SK-N-SH (cell line): ENCODE measurements around the gene AMPH. TPM values are rescaled to one million over a fixed set of nuclear protein-coding genes. Genes with fewer than 3 reads are reported as not detected.

Experiments
- CTCF ChIA-PET: fragments of 300-600, 350-600 bp; formaldehyde crosslinking; extraction: SDS; loops from one replicate; lab custom pipeline; 2021; lab: Yijun Ruan, JAX
- POLR2A ChIA-PET: fragments of 350-600 bp; sonication (Branson Sonifier 250); formaldehyde crosslinking; extraction: SDS; loops from one replicate; lab custom pipeline; 2020; ENCODE audit warnings: antibody characterized with exemption, inconsistent platforms; lab: Yijun Ruan, JAX
- DNase-seq: peaks from one replicate; pipeline ENCODE4 v3.0.0; 2012
- H2AFZ ChIP-seq: fragments of 200-600 bp; sonication (generic); 2 replicates; pipeline ENCODE4 v1.8.1; 2016; ENCODE audit warnings: antibody characterized with exemption, mild to moderate bottlenecking, low read depth
- H3F3A ChIP-seq: fragments of 200-600 bp; sonication (generic); replicated peaks from 2 replicates; pipeline ENCODE3; 2016; ENCODE audit warnings: antibody characterized with exemption, mild to moderate bottlenecking; ENCODE audit not compliant: insufficient read depth
- H3K27ac ChIP-seq, 2 experiments: fragments of 200-500 bp in 1 of 2; fragments of 200-600 bp in 1 of 2; sonication (Bioruptor generic) in 1 of 2; sonication (generic), shearing (Covaris generic) in 1 of 2; 2 replicates each; pipeline versions ENCODE4 v1.5.1 to v1.6.1; 2014 to 2016; ENCODE audit warnings: low read depth in 2 of 2, inconsistent platforms in 1 of 2, low read length in 1 of 2, mild to moderate bottlenecking in 1 of 2, mixed read lengths in 1 of 2
- H3K27me3 ChIP-seq: fragments of 200-600 bp; sonication (generic), shearing (Covaris generic); 2 replicates; pipeline ENCODE4 v1.6.1; 2016; ENCODE audit warnings: mixed run types; ENCODE audit not compliant: insufficient read depth
- H3K36me3 ChIP-seq, 2 experiments: fragments of 200-500 bp in 1 of 2; fragments of 200-600 bp in 1 of 2; sonication (Bioruptor generic) in 1 of 2; sonication (generic) in 1 of 2; replicated peaks in 1 of 2; 2 replicates each; pipeline versions ENCODE3 to v1.5.1; 2014 to 2016; ENCODE audit warnings: low read length in 1 of 2, mild to moderate bottlenecking in 1 of 2; ENCODE audit not compliant: insufficient read depth in 2 of 2, control insufficient read depth in 1 of 2
- H3K4me1 ChIP-seq, 2 experiments: fragments of 200-500 bp in 1 of 2; fragments of 200-600 bp in 1 of 2; sonication (Bioruptor generic) in 1 of 2; sonication (generic), shearing (Covaris generic) in 1 of 2; 2 replicates each; pipeline versions ENCODE4 v1.5.1 to v1.6.1; 2014 to 2016; ENCODE audit warnings: low read depth in 1 of 2, low read length in 1 of 2, mixed run types in 1 of 2; ENCODE audit not compliant: insufficient read depth in 2 of 2, control insufficient read depth in 1 of 2
- H3K4me2 ChIP-seq: fragments of 200-600 bp; sonication (generic), shearing (Covaris generic); 2 replicates; pipeline ENCODE4 v1.6.1; 2017; ENCODE audit warnings: mixed run types
- H3K4me3 ChIP-seq, 2 experiments: fragments of 200-500 bp in 1 of 2; fragments of 200-600 bp in 1 of 2; sonication (Bioruptor generic) in 1 of 2; sonication (generic), shearing (Covaris generic) in 1 of 2; 2 replicates each; pipeline versions ENCODE4 v1.5.1 to v1.8.1; 2014 to 2016; ENCODE audit warnings: low read depth in 2 of 2, inconsistent platforms in 1 of 2, low read length in 1 of 2, mild to moderate bottlenecking in 1 of 2, mixed read lengths in 1 of 2, moderate library complexity in 1 of 2
- H3K79me2 ChIP-seq: fragments of 200-600 bp; sonication (generic); 2 replicates; pipeline ENCODE4 v1.8.1; 2017; ENCODE audit warnings: mild to moderate bottlenecking; ENCODE audit not compliant: insufficient read depth
- H3K9ac ChIP-seq: fragments of 200-600 bp; sonication (generic); 2 replicates; pipeline ENCODE4 v1.6.1; 2017; ENCODE audit warnings: mixed run types
- H3K9me2 ChIP-seq: fragments of 200-600 bp; sonication (generic); 2 replicates; pipeline ENCODE4 v1.6.1; 2017; ENCODE audit warnings: mixed run types
- H3K9me3 ChIP-seq: fragments of 200-600 bp; sonication (generic); 2 replicates; pipeline ENCODE4 v1.6.1; 2017; ENCODE audit warnings: mixed run types, mild to moderate bottlenecking, moderate library complexity
- H4K20me1 ChIP-seq: fragments of 200-600 bp; sonication (generic); 2 replicates; pipeline ENCODE4 v1.6.1; 2017; ENCODE audit warnings: mild to moderate bottlenecking, mixed run types; ENCODE audit not compliant: insufficient read depth
- CHD2 ChIP-seq: fragments of 150-350 bp; IDR thresholded peaks from 2 replicates; pipeline ENCODE4 v1.6.1; 2018; ENCODE audit warnings: low read length; ENCODE audit not compliant: partially characterized antibody
- ELF1 ChIP-seq: IDR thresholded peaks from 2 replicates; pipeline ENCODE4 v1.4.0; 2012
- FOXM1 ChIP-seq: IDR thresholded peaks from 2 replicates; pipeline ENCODE4 v1.4.0; 2012; ENCODE audit warnings: low read depth, mild to moderate bottlenecking
- GABPA ChIP-seq: IDR thresholded peaks from 2 replicates; pipeline ENCODE4 v1.4.0; 2012; ENCODE audit warnings: low read depth, mild to moderate bottlenecking
- GATA2 ChIP-seq: sonication (generic); formaldehyde crosslinking; IDR thresholded peaks from 2 replicates; pipeline ENCODE4 v1.5.0; 2020; ENCODE audit warnings: mild to moderate bottlenecking, missing genetic modification reagents
- MEF2A ChIP-seq: IDR thresholded peaks from 2 replicates; pipeline ENCODE4 v1.4.0; 2012; ENCODE audit warnings: low read depth, borderline replicate concordance
- MXI1 ChIP-seq: IDR thresholded peaks from 2 replicates; pipeline ENCODE4 v1.6.1; 2012; ENCODE audit warnings: mild to moderate bottlenecking, low read depth, low read length, improper control_type of control experiment
- POLR2AphosphoS5 ChIP-seq: IDR thresholded peaks from 2 replicates; pipeline ENCODE4 v1.6.1; 2012; ENCODE audit warnings: low read depth, low read length
- RFX5 ChIP-seq: IDR thresholded peaks from 2 replicates; pipeline ENCODE4 v1.6.1; 2012; ENCODE audit warnings: mild to moderate bottlenecking, improper control_type of control experiment, low read length
- SIN3A ChIP-seq: IDR thresholded peaks from 2 replicates; pipeline ENCODE4 v1.6.1; 2012; ENCODE audit warnings: low read depth, mild to moderate bottlenecking, low read length, moderate library complexity, borderline replicate concordance
- SMC3 ChIP-seq: IDR thresholded peaks from 2 replicates; pipeline ENCODE4 v1.6.1; 2012; ENCODE audit warnings: low read depth, low read length, improper control_type of control experiment
- TAF1 ChIP-seq: IDR thresholded peaks from 2 replicates; pipeline ENCODE4 v1.6.1; 2012; ENCODE audit warnings: low read depth, mild to moderate bottlenecking, low read length, moderate library complexity, borderline replicate concordance
- WGBS: methylation state at CpG from one replicate; pipeline ENCODE4 v1.1.6; 2017; ENCODE audit warnings: low lambda C conversion rate; 5-methylcytosine and 5-hydroxymethylcytosine counted together
- polyA plus RNA-seq, 3 experiments: library from polyadenylated mRNA; depleted of rRNA; stranded (reverse); fragments of >200 nt; gene quantifications; 2 replicates each; pipeline ENCODE4 v1.2.3, GENCODE V29; 2012
- TF ChIP-seq, protein P1 (sequence below): IDR thresholded peaks from 2 replicates; pipeline ENCODE4 v1.4.0; 2012; ENCODE audit warnings: low read depth, borderline replicate concordance
- TF ChIP-seq, protein P2 (sequence below): IDR thresholded peaks from 2 replicates; pipeline ENCODE4 v1.4.0; 2012; ENCODE audit warnings: low read depth
- TF ChIP-seq, protein P3 (sequence below): IDR thresholded peaks from 2 replicates; pipeline ENCODE4 v1.4.0; 2012; ENCODE audit warnings: low read depth, borderline replicate concordance
- TF ChIP-seq, protein P4 (sequence below): fragments of 200-600 bp; sonication (generic); IDR thresholded peaks from 2 replicates; pipeline ENCODE4 v1.6.1; 2017; ENCODE audit warnings: antibody characterized with exemption, mild to moderate bottlenecking, moderate library complexity
- TF ChIP-seq, protein P5 (sequence below): IDR thresholded peaks from 2 replicates; pipeline ENCODE4 v1.6.1; 2012; ENCODE audit warnings: mild to moderate bottlenecking, low read depth, low read length, moderate library complexity

Gene AMPH
- polyA plus RNA-seq, 1 of the 3 experiments (the other 2 are of a cell fraction), result 0.08 TPM

DNA sequence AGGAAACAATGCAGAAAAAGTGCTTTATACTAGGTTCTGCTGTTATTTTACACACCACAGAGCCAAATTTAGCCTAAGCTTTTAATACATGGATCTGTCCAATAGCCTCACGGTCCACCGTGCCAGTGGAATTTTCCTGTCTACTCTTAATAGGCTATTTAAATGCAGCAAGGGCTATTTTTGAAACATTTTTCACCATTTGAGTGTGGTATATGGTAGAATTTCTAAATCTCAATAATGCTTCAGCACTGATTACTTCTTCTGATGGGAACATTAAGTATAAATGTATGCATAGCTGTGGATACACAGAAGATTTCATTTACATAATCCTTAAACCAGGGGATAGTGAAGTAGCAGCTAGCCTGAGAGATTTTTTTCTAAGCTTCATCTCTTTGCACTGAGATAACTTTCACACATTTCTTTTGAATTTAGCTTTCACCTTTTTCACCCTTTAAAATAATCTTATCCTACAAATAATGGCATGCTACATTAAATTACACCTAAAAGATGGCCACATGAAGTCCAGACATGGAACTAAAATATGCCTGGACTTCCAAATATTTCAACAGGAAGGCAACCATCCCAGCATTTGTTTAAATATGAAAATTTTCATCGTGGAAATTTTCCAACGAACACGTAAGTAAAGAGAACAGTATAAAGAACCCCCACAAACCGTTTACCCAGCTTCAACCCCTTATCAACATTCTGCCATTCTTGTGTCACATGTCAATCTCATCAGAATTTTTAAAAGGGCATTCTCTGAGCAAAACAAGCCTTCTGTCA lies 45.4 kb downstream of the AMPH start:
- H3F3A ChIP-seq, result no peaks in the 10 kb centered on the region
- H3K27me3 ChIP-seq, result 0 out of 2 replicates have a peak, but pooled peaks cover 7% of the 10 kb centered on the region
- ChIA-PET POLR2A (no interaction called here), CTCF (no interaction called here)
- no peak overlapping the region for H3K9ac ChIP-seq
- no peaks in the 10 kb centered on the region for H4K20me1 ChIP-seq
- no peaks in the 10 kb centered on the region for H3K9me3 ChIP-seq
- H3K79me2 ChIP-seq, result no peaks in the 10 kb centered on the region
- no peak for DNase-seq
- WGBS, result 16% methylated on average over 6 of the region's 6 CpGs
- no peaks in the 10 kb centered on the region for H3K4me1 ChIP-seq
- no peak overlapping the region for H3K4me2 ChIP-seq
- H3K36me3 ChIP-seq, result no peaks in the 10 kb centered on the region
- H3K9me2 ChIP-seq, result no peaks in the 10 kb centered on the region
- TF ChIP-seq POLR2AphosphoS5, result no peak
- no peak overlapping the region for H2AFZ ChIP-seq
- no peak overlapping the region for H3K27ac ChIP-seq
- no peak overlapping the region for H3K4me3 ChIP-seq

DNA sequence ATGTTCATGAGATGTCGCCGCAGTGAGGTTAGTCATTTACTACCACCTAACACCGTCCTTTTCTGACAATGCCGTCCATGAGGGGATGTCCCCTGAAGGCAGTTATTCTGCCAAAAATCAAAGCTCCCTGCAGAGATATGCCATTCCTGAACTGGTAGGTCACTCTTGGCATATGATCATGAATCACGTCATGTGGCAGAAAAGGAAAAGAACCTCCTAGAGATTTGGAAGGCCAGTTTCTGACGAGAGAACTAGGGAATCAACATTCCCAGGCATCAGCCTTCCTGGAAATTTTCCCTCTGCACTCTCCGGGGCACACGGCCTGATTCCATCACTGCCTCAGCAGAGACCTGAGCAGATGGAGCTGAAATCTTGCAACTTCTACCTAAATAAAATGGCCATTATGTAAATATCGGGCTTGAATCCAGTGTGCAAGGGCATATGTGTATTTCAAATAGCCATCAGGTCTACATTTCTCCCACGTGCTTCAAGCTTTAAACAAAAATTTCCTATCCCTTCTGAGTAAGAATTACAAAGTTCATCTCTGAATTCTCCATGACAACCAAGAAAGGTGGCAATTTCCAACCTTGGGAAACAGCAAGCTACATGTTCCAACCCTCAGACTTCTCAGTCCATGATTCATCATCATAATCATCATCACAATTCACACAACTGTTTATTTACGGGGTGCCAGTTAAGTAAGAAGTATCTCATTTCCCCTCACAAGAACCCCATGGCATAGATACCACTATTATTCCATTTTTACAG lies 46.5 kb downstream of the AMPH start:
- WGBS, result 22% methylated on average over 11 of the region's 11 CpGs
- Histone ChIP-seq H3F3A (no peaks in the 10 kb centered on the region), H2AFZ (no peak overlapping the region), H4K20me1 (no peaks in the 10 kb centered on the region), H3K79me2 (no peaks in the 10 kb centered on the region), H3K4me1 (no peaks in the 10 kb centered on the region), H3K9me3 (no peaks in the 10 kb centered on the region), H3K4me3 (no peak overlapping the region), H3K9ac (no peak overlapping the region), H3K4me2 (peak overlapping the region; percentile 31; the same call in 1 of the 2 replicates), H3K36me3 (no peaks in the 10 kb centered on the region), H3K27me3 (no peaks in the 10 kb centered on the region), H3K9me2 (no peaks in the 10 kb centered on the region), H3K27ac (no peak overlapping the region)
- POLR2A ChIA-PET, result no interaction called here
- DNase-seq, result no peak
- CTCF ChIA-PET, result interaction anchor here (1.0 kb wide), 1 partner anchor 13 kb away, joined by 3 read pairs; no protein-coding TSS in a partner anchor
- TF ChIP-seq FOXM1, result no peak
- TF ChIP-seq, protein P1, sequence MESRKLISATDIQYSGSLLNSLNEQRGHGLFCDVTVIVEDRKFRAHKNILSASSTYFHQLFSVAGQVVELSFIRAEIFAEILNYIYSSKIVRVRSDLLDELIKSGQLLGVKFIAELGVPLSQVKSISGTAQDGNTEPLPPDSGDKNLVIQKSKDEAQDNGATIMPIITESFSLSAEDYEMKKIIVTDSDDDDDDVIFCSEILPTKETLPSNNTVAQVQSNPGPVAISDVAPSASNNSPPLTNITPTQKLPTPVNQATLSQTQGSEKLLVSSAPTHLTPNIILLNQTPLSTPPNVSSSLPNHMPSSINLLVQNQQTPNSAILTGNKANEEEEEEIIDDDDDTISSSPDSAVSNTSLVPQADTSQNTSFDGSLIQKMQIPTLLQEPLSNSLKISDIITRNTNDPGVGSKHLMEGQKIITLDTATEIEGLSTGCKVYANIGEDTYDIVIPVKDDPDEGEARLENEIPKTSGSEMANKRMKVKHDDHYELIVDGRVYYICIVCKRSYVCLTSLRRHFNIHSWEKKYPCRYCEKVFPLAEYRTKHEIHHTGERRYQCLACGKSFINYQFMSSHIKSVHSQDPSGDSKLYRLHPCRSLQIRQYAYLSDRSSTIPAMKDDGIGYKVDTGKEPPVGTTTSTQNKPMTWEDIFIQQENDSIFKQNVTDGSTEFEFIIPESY, result no peak
- TF ChIP-seq SMC3, result no peak
- TF ChIP-seq, protein P2, sequence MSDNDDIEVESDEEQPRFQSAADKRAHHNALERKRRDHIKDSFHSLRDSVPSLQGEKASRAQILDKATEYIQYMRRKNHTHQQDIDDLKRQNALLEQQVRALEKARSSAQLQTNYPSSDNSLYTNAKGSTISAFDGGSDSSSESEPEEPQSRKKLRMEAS, result no peak
- TF ChIP-seq, protein P3, sequence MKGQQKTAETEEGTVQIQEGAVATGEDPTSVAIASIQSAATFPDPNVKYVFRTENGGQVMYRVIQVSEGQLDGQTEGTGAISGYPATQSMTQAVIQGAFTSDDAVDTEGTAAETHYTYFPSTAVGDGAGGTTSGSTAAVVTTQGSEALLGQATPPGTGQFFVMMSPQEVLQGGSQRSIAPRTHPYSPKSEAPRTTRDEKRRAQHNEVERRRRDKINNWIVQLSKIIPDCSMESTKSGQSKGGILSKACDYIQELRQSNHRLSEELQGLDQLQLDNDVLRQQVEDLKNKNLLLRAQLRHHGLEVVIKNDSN, result no peak
- TF ChIP-seq GATA2, result no peak
- TF ChIP-seq RFX5, result no peak
- no peak for TF ChIP-seq POLR2AphosphoS5
- no peak for TF ChIP-seq TAF1
- TF ChIP-seq GABPA, result no peak
- TF ChIP-seq CHD2, result no peak
- no peak for TF ChIP-seq MXI1
- TF ChIP-seq SIN3A, result no peak
- TF ChIP-seq ELF1, result no peak
- TF ChIP-seq, protein P4, sequence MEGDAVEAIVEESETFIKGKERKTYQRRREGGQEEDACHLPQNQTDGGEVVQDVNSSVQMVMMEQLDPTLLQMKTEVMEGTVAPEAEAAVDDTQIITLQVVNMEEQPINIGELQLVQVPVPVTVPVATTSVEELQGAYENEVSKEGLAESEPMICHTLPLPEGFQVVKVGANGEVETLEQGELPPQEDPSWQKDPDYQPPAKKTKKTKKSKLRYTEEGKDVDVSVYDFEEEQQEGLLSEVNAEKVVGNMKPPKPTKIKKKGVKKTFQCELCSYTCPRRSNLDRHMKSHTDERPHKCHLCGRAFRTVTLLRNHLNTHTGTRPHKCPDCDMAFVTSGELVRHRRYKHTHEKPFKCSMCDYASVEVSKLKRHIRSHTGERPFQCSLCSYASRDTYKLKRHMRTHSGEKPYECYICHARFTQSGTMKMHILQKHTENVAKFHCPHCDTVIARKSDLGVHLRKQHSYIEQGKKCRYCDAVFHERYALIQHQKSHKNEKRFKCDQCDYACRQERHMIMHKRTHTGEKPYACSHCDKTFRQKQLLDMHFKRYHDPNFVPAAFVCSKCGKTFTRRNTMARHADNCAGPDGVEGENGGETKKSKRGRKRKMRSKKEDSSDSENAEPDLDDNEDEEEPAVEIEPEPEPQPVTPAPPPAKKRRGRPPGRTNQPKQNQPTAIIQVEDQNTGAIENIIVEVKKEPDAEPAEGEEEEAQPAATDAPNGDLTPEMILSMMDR, result no peak
- no peak for TF ChIP-seq MEF2A
- TF ChIP-seq, protein P5, sequence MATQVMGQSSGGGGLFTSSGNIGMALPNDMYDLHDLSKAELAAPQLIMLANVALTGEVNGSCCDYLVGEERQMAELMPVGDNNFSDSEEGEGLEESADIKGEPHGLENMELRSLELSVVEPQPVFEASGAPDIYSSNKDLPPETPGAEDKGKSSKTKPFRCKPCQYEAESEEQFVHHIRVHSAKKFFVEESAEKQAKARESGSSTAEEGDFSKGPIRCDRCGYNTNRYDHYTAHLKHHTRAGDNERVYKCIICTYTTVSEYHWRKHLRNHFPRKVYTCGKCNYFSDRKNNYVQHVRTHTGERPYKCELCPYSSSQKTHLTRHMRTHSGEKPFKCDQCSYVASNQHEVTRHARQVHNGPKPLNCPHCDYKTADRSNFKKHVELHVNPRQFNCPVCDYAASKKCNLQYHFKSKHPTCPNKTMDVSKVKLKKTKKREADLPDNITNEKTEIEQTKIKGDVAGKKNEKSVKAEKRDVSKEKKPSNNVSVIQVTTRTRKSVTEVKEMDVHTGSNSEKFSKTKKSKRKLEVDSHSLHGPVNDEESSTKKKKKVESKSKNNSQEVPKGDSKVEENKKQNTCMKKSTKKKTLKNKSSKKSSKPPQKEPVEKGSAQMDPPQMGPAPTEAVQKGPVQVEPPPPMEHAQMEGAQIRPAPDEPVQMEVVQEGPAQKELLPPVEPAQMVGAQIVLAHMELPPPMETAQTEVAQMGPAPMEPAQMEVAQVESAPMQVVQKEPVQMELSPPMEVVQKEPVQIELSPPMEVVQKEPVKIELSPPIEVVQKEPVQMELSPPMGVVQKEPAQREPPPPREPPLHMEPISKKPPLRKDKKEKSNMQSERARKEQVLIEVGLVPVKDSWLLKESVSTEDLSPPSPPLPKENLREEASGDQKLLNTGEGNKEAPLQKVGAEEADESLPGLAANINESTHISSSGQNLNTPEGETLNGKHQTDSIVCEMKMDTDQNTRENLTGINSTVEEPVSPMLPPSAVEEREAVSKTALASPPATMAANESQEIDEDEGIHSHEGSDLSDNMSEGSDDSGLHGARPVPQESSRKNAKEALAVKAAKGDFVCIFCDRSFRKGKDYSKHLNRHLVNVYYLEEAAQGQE, result no peak
